PC-3 (cell line): ENCODE measurements around the gene RBP3. TPM values are rescaled to one million over a fixed set of nuclear protein-coding genes. Genes with fewer than 3 reads are reported as not detected.

Experiments
- ATAC-seq: fragments of 200-7000 bp; cut with Tn5 transposase; 2 replicates; pipeline ENCODE4 v1.9.1; 2020; ENCODE audit warnings: mild to moderate bottlenecking, moderate library complexity
- BruUV-seq: library from RNA; stranded (reverse); fragments of 400-500 nt; replicated peaks from 2 replicates; lab custom pipeline; 2021; lab: Mats Ljungman, UMichigan
- CTCF ChIA-PET: fragments of 300-600 bp; sonication (Branson Sonifier 250); formaldehyde crosslinking; loops from one replicate; lab custom pipeline; 2022; ENCODE audit warnings: antibody characterized with exemption; lab: Charles Lee
- POLR2A ChIA-PET: fragments of 300-600 bp; sonication (Branson Sonifier 250); formaldehyde crosslinking; loops from one replicate; lab custom pipeline; 2022; ENCODE audit warnings: antibody characterized with exemption; ENCODE audit not compliant: unreplicated experiment; lab: Charles Lee
- DNase-seq: peaks from one replicate; pipeline ENCODE4 v3.0.0-alpha.2; 2015
- H2AFZ ChIP-seq: fragments of 300-600 bp; sonication (generic); 2 replicates; pipeline ENCODE4 v1.6.0; 2016; ENCODE audit warnings: antibody characterized with exemption, low read length
- H3F3A ChIP-seq: fragments of 300-600 bp; sonication (generic); one replicate; pipeline ENCODE4 v1.6.0; 2017; ENCODE audit warnings: antibody characterized with exemption, low read length, control low read depth, mild to moderate bottlenecking; ENCODE audit not compliant: unreplicated experiment
- H3K27ac ChIP-seq: fragments of 300-600 bp; sonication (generic); 2 replicates; pipeline ENCODE4 v1.5.1; 2016; ENCODE audit warnings: mild to moderate bottlenecking, low read length
- H3K27me3 ChIP-seq: fragments of 300-600 bp; sonication (generic); 2 replicates; pipeline ENCODE4 v1.6.1; 2016; ENCODE audit warnings: low read length, mixed read lengths
- H3K36me3 ChIP-seq: fragments of 300-600 bp; sonication (generic); 2 replicates; pipeline ENCODE4 v1.6.1; 2016; ENCODE audit warnings: low read depth, mixed run types, low read length, mixed read lengths
- H3K4me1 ChIP-seq: fragments of 300-600 bp; sonication (generic); 2 replicates; pipeline ENCODE4 v1.5.1; 2016; ENCODE audit warnings: low read length; ENCODE audit not compliant: insufficient read depth
- H3K4me2 ChIP-seq: fragments of 300-600 bp; sonication (generic); 2 replicates; pipeline ENCODE4 v1.6.0; 2016; ENCODE audit warnings: low read length
- H3K4me3 ChIP-seq: fragments of 300-600 bp; sonication (generic); 2 replicates; pipeline ENCODE4 v1.5.1; 2016; ENCODE audit warnings: mild to moderate bottlenecking, low read length, mixed read lengths
- H3K79me2 ChIP-seq: fragments of 300-600 bp; sonication (generic); 2 replicates; pipeline ENCODE4 v1.6.1; 2017; ENCODE audit warnings: low read length, mixed read lengths
- H3K9ac ChIP-seq: fragments of 300-600 bp; sonication (generic); 2 replicates; pipeline ENCODE4 v1.6.0; 2016; ENCODE audit warnings: mild to moderate bottlenecking, low read length
- H3K9me2 ChIP-seq: fragments of 300-600 bp; sonication (generic); replicated peaks from 2 replicates; pipeline ENCODE4 v1.6.1; 2016; ENCODE audit warnings: mixed run types, low read length, mixed read lengths
- H3K9me3 ChIP-seq: fragments of 300-600 bp; sonication (generic); 2 replicates; pipeline ENCODE4 v1.6.1; 2016; ENCODE audit warnings: low read length, mixed read lengths
- H4K20me1 ChIP-seq: fragments of 300-600 bp; sonication (generic); 2 replicates; pipeline ENCODE4 v1.6.1; 2016; ENCODE audit warnings: low read length, mixed read lengths
- CTCF ChIP-seq: fragments of 300-600 bp; sonication (generic); conservative IDR thresholded peaks from 2 replicates; pipeline ENCODE4 v1.5.1; 2017; ENCODE audit warnings: antibody characterized with exemption, low read depth, mild to moderate bottlenecking, low read length
- EZH2 ChIP-seq: fragments of 300-600 bp; sonication (generic); IDR thresholded peaks from one replicate; pipeline ENCODE4 v1.6.1; 2017; ENCODE audit warnings: antibody characterized with exemption, mild to moderate bottlenecking, low read length; ENCODE audit not compliant: unreplicated experiment
- EZH2phosphoT487 ChIP-seq: fragments of 300-600 bp; sonication (generic); IDR thresholded peaks from 2 replicates; pipeline ENCODE4 v1.6.1; 2018; ENCODE audit warnings: mild to moderate bottlenecking, antibody characterized with exemption, low read length, borderline replicate concordance
- intact Hi-C: fragments of 100-400 bp; cut with micrococcal nuclease; formaldehyde crosslinking; loops from 2 replicates; pipeline ENCODE4 v1.9.0; 2023
- total RNA-seq: library from RNA; depleted of rRNA; stranded (reverse); fragments of >200 nt; gene quantifications from 2 replicates; pipeline ENCODE4 v1.2.3, GENCODE V29; 2014

The RBP3 gene
- total RNA-seq, 1 experiment from 2014 or later, result not detected

GRCh38 chr10:47332371-47332770 lies 15.8 kb upstream of the RBP3 start:
- DNase-seq (no peak), ATAC-seq (no peak)
- no peaks in the 10 kb centered on the region for H3K36me3 ChIP-seq
- H3K4me3 ChIP-seq, result no peak overlapping the region
- H3K4me2 ChIP-seq, result no peak overlapping the region
- no peaks in the 10 kb centered on the region for H3K9me3 ChIP-seq
- H3K79me2 ChIP-seq, result no peaks in the 10 kb centered on the region
- intact Hi-C loops, result no loop called here
- no peak overlapping the region for H3K27ac ChIP-seq
- no peak for TF ChIP-seq EZH2phosphoT487
- TF ChIP-seq CTCF, result no peak
- TF ChIP-seq EZH2, result no peak
- no peak overlapping the region for H3K9ac ChIP-seq
- peaks cover 5% of the 10 kb centered on the region for H3K27me3 ChIP-seq
- no peaks in the 10 kb centered on the region for H3F3A ChIP-seq
- POLR2A ChIA-PET, result no interaction called here
- H4K20me1 ChIP-seq, result no peaks in the 10 kb centered on the region
- no peak overlapping the region for H2AFZ ChIP-seq
- CTCF ChIA-PET, result no interaction called here
- H3K9me2 ChIP-seq, result no peaks in the 10 kb centered on the region
- BruUV-seq, result no TSS peak
- H3K4me1 ChIP-seq, result no peaks in the 10 kb centered on the region

DNA sequence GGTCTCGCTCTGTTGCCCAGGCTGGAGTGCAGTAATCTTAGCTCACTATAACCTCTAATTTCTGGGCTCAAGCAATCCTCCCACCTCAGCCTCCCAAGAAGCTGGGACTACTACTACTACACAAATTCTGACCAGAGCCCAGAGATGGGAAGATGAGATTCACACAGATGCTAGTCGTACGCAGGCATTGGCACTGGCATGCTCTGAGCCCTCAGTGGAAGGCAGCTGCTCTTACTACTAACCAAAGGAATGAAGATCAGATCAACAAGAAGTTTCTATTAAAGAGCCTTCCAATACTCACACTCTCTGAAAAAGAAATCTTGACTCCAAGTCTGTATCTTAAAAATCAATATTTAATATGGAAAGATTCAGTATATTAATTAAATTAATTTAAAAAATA lies 15.2 kb upstream of the RBP3 start:
- Histone ChIP-seq H4K20me1 (no peaks in the 10 kb centered on the region), H3K4me3 (no peak overlapping the region), H3K27me3 (peaks cover 7% of the 10 kb centered on the region), H2AFZ (no peak overlapping the region), H3K4me2 (no peak overlapping the region), H3F3A (no peaks in the 10 kb centered on the region), H3K36me3 (no peaks in the 10 kb centered on the region), H3K9me2 (no peaks in the 10 kb centered on the region), H3K79me2 (no peaks in the 10 kb centered on the region), H3K9me3 (no peaks in the 10 kb centered on the region), H3K4me1 (no peaks in the 10 kb centered on the region), H3K27ac (no peak overlapping the region), H3K9ac (no peak overlapping the region)
- ChIA-PET POLR2A (no interaction called here), CTCF (no interaction called here)
- DNase-seq, result no peak
- ATAC-seq, result no peak
- BruUV-seq, result no TSS peak
- TF ChIP-seq EZH2 (no peak), EZH2phosphoT487 (no peak), CTCF (no peak)
- intact Hi-C loops, result no loop called here

DNA sequence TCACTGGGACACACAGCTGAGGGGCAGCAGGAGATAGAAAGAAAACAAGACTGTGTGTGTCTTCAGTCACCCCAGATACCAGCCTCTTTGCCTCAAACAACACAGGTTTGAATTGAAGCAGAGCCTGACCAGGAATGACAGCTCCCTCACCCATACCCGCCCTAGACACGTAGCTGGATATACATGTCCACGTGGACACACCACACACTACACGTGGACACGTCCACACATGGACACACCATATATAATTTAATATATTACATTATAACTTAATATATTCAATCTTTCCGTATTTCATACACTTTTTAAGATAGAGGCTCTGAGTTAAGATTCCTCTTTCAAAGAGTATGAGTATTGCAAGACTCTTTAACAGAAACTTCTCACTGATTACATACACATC lies 14.6 kb upstream of the RBP3 start:
- H3K27me3 ChIP-seq, result peaks cover 7% of the 10 kb centered on the region
- ChIA-PET POLR2A (no interaction called here), CTCF (no interaction called here)
- no TSS peak for BruUV-seq
- H3K4me1 ChIP-seq, result no peaks in the 10 kb centered on the region
- H3K79me2 ChIP-seq, result no peaks in the 10 kb centered on the region
- H3F3A ChIP-seq, result no peaks in the 10 kb centered on the region
- DNase-seq, result no peak
- no peak overlapping the region for H2AFZ ChIP-seq
- no peaks in the 10 kb centered on the region for H4K20me1 ChIP-seq
- H3K27ac ChIP-seq, result no peak overlapping the region
- H3K9me2 ChIP-seq, result no peaks in the 10 kb centered on the region
- H3K36me3 ChIP-seq, result no peaks in the 10 kb centered on the region
- no peaks in the 10 kb centered on the region for H3K9me3 ChIP-seq
- H3K9ac ChIP-seq, result no peak overlapping the region
- no peak overlapping the region for H3K4me2 ChIP-seq
- TF ChIP-seq EZH2phosphoT487, result no peak
- TF ChIP-seq EZH2, result no peak
- no peak for TF ChIP-seq CTCF
- ATAC-seq, result no peak
- H3K4me3 ChIP-seq, result no peak overlapping the region
- intact Hi-C loops, result no loop called here
